OCI-LY7 (cell line): Measurements from ENCODE around the gene TAS2R7.

Source experiments
- CTCF ChIP-seq: fragments of 200-600 bp; sonication (generic); conservative IDR thresholded peaks from 2 replicates; pipeline ENCODE4 v1.5.1; 2014; ENCODE audit warnings: mild to moderate bottlenecking, antibody characterized with exemption, low read length, moderate library complexity, mixed read lengths
- EZH2phosphoT487 ChIP-seq: fragments of 200-600 bp; sonication (generic); IDR thresholded peaks from 2 replicates; pipeline ENCODE4 v1.6.1; 2018; ENCODE audit warnings: low read depth, borderline replicate concordance, mild to moderate bottlenecking, mixed run types, antibody characterized with exemption, low read length, moderate library complexity, mixed read lengths

GRCh38 chr12:10810068-10810467 lies 7.6 kb upstream of the TAS2R7 start, which contains the start of gene TAS2R9:
- TF ChIP-seq CTCF (no peak), EZH2phosphoT487 (no peak)
